Measurements from ENCODE around the gene ZNRF3.

Gene ZNRF3

DNA sequence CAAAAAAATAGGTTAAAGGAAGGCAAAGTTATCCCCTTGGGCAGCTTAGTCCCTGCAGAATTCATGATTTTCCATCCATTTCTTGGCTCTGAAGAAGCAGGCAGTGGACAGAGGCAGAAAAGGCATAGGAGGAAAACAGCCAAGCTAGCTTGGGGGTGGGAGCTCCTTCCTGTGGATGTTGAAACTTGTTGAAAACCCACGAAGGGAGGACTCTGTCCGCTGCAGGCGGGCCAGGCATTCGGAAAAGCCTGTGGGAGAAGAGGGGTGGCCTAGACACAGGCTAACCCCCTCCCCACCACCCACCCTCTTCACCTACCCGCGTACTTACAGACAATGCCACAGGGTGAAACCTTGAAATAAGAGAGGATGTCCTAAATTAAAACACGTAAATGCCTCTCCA lies 106.1 kb downstream of the ZNRF3 start:
- H3K9me3 ChIP-seq (ENCODE audit: control insufficient read depth in 1 of 2, low read length in 2 of 2) = peaks cover 0 to 4% of the 10 kb centered on the region in 2 donors
- H3K9ac ChIP-seq (ENCODE audit: low read depth in 1 of 2, low read length in 2 of 2) = no peak overlapping the region
- H3K36me3 ChIP-seq (ENCODE audit: control insufficient read depth in 1 of 2, insufficient read depth in 2 of 2, low read length in 2 of 2) = peaks cover 4 to 9% of the 10 kb centered on the region in 2 donors
- no peaks in the 10 kb centered on the region for H3K27me3 ChIP-seq (ENCODE audit: control insufficient read depth in 1 of 2, insufficient read depth in 2 of 2, low read length in 2 of 2)
- H3K4me1 ChIP-seq (ENCODE audit: control insufficient read depth in 1 of 2, insufficient read depth in 2 of 2, low read length in 2 of 2) = no peaks in the 10 kb centered on the region
- H3K4me3 ChIP-seq (ENCODE audit: low read depth in 1 of 2, low read length in 2 of 2) = no peak overlapping the region
- no peak overlapping the region for H3K27ac ChIP-seq (ENCODE audit: low read depth, low read length)

DNA sequence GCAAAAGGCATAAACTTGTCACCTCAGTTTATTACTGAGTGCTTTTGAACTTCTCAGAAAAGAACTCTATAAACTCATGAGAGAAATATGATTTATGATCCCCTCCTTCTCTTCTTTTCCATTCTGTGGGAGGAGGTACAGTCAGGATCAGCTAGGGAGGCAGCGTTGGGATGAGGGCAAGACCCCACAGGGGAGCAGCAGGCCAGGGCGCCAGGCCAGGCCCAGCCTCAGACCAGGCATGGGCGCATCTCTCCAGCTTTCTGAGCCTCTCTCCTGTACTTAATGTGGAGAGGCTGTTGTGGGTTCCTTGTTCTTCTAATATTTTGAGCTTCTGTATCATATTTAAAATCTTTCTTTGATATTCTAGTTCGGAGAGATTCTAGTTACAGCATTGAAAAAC lies 106.5 kb downstream of the ZNRF3 start:
- no peaks in the 10 kb centered on the region for H3K4me1 ChIP-seq (ENCODE audit: control insufficient read depth in 1 of 2, insufficient read depth in 2 of 2, low read length in 2 of 2)
- H3K27me3 ChIP-seq (ENCODE audit: control insufficient read depth in 1 of 2, insufficient read depth in 2 of 2, low read length in 2 of 2) = no peaks in the 10 kb centered on the region
- no peak overlapping the region for H3K27ac ChIP-seq (ENCODE audit: low read depth, low read length)
- H3K9me3 ChIP-seq (ENCODE audit: control insufficient read depth in 1 of 2, low read length in 2 of 2) = peaks cover 0 to 4% of the 10 kb centered on the region in 2 donors
- H3K36me3 ChIP-seq (ENCODE audit: control insufficient read depth in 1 of 2, insufficient read depth in 2 of 2, low read length in 2 of 2) = peaks cover 4 to 9% of the 10 kb centered on the region in 2 donors
- H3K4me3 ChIP-seq (ENCODE audit: low read depth in 1 of 2, low read length in 2 of 2) = no peak overlapping the region
- no peak overlapping the region for H3K9ac ChIP-seq (ENCODE audit: low read depth in 1 of 2, low read length in 2 of 2)

DNA sequence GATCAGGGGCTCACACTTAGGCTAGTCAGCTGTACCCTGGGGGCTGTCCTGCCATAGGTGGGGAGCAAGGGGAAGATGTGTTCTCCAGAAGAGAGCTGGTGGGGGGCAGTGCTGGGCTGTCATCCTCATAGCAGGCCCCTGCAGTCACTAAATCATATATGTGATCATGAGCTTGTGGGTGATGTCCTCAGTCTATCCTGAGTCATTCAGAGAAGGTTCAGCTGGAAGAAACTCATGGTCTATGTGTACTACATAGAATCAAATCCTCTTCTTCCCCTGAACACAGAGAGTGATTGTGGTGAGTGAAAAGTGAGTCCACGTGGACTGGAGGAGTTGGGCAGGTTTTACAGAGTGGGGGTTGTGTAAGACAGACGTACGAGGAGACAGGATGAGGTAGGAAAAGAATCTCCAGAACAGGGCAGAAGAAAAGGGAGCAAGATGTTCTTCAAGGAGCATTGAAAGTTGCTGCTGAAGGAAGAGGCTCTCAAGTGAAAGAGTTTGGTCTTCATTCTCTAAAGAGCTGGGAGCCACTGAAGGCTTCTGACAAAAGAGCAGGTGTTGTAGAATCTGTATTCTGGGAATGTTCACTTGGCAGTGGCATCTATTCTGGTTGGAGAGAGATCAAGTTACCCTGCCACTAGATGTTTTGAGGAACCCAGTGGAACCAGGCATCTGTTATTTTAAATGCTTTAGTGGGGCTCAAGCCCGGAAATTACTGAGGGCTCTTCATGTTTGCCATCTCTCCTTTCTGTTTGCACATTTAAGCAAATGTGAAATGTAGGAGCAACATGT lies 109.4 kb downstream of the ZNRF3 start:
- Histone ChIP-seq H3K9me3 (ENCODE audit: control insufficient read depth in 1 of 2, low read length in 2 of 2) (no peaks in the 10 kb centered on the region), H3K9ac (ENCODE audit: low read depth in 1 of 2, low read length in 2 of 2) (no peak overlapping the region), H3K4me1 (ENCODE audit: control insufficient read depth in 1 of 2, insufficient read depth in 2 of 2, low read length in 2 of 2) (no peaks in the 10 kb centered on the region), H3K27me3 (ENCODE audit: control insufficient read depth in 1 of 2, insufficient read depth in 2 of 2, low read length in 2 of 2) (no peaks in the 10 kb centered on the region), H3K4me3 (ENCODE audit: low read depth in 1 of 2, low read length in 2 of 2) (no peak overlapping the region), H3K27ac (ENCODE audit: low read depth, low read length) (no peak overlapping the region), H3K36me3 (ENCODE audit: control insufficient read depth in 1 of 2, insufficient read depth in 2 of 2, low read length in 2 of 2) (peaks cover 0 to 4% of the 10 kb centered on the region in 2 donors)

- H3K9me3 ChIP-seq (ENCODE audit: control insufficient read depth in 1 of 2, low read length in 2 of 2) = no peaks in the 10 kb centered on the region
These were observed 111.2 kb downstream of the ZNRF3 start for GRCh38 chr22:28994522-28994921.

GRCh38 chr22:28995551-28995950 lies 112.2 kb downstream of the ZNRF3 start:
- Histone ChIP-seq H3K9ac (ENCODE audit: low read depth in 1 of 2, low read length in 2 of 2) (no peak overlapping the region), H3K4me1 (ENCODE audit: control insufficient read depth in 1 of 2, insufficient read depth in 2 of 2, low read length in 2 of 2) (no peaks in the 10 kb centered on the region), H3K4me3 (ENCODE audit: low read depth in 1 of 2, low read length in 2 of 2) (no peak overlapping the region), H3K27ac (ENCODE audit: low read depth, low read length) (no peak overlapping the region), H3K36me3 (ENCODE audit: control insufficient read depth in 1 of 2, insufficient read depth in 2 of 2, low read length in 2 of 2) (peaks cover 0 to 3% of the 10 kb centered on the region in 2 donors), H3K27me3 (ENCODE audit: control insufficient read depth in 1 of 2, insufficient read depth in 2 of 2, low read length in 2 of 2) (no peaks in the 10 kb centered on the region), H3K9me3 (ENCODE audit: control insufficient read depth in 1 of 2, low read length in 2 of 2) (no peaks in the 10 kb centered on the region)

More at GRCh38 chr22:28994522-28994921, 111.2 kb downstream of the ZNRF3 start:
- no peaks in the 10 kb centered on the region for H3K27me3 ChIP-seq (ENCODE audit: control insufficient read depth in 1 of 2, insufficient read depth in 2 of 2, low read length in 2 of 2)
- H3K9ac ChIP-seq (ENCODE audit: low read depth in 1 of 2, low read length in 2 of 2) = no peak overlapping the region
- H3K27ac ChIP-seq (ENCODE audit: low read depth, low read length) = no peak overlapping the region
- peaks cover 0 to 4% of the 10 kb centered on the region in 2 donors for H3K36me3 ChIP-seq (ENCODE audit: control insufficient read depth in 1 of 2, insufficient read depth in 2 of 2, low read length in 2 of 2)
- no peaks in the 10 kb centered on the region for H3K4me1 ChIP-seq (ENCODE audit: control insufficient read depth in 1 of 2, insufficient read depth in 2 of 2, low read length in 2 of 2)
- H3K4me3 ChIP-seq (ENCODE audit: low read depth in 1 of 2, low read length in 2 of 2) = no peak overlapping the region

GRCh38 chr22:28997342-28997741 lies 114.0 kb downstream of the ZNRF3 start:
- H3K4me1 ChIP-seq (ENCODE audit: control insufficient read depth in 1 of 2, insufficient read depth in 2 of 2, low read length in 2 of 2) = no peaks in the 10 kb centered on the region
- H3K36me3 ChIP-seq (ENCODE audit: control insufficient read depth in 1 of 2, insufficient read depth in 2 of 2, low read length in 2 of 2) = no peaks in the 10 kb centered on the region
- H3K9ac ChIP-seq (ENCODE audit: low read depth in 1 of 2, low read length in 2 of 2) = no peak overlapping the region
- H3K4me3 ChIP-seq (ENCODE audit: low read depth in 1 of 2, low read length in 2 of 2) = no peak overlapping the region
- H3K9me3 ChIP-seq (ENCODE audit: control insufficient read depth in 1 of 2, low read length in 2 of 2) = no peaks in the 10 kb centered on the region
- H3K27ac ChIP-seq (ENCODE audit: low read depth, low read length) = no peak overlapping the region
- H3K27me3 ChIP-seq (ENCODE audit: control insufficient read depth in 1 of 2, insufficient read depth in 2 of 2, low read length in 2 of 2) = no peaks in the 10 kb centered on the region

DNA sequence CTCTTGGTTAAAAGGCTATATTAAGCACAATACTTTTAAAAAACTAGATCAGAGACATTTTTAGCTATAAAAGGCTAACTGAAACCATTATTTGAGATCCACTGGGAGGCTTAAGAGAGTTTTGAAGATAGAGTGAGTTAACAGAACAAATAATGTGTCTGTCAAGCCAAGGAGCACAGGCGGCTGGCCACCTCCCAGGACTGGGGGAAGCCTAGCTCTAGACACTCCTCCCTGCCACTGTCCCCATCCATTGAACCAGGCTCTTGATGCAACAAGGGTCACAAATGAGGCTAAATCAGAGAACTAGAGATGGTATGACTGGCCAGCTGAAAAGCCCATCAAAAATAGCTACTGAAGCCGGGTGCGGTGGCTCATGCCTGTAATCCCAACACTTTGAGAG lies 115.3 kb downstream of the ZNRF3 start:
- Histone ChIP-seq H3K9me3 (ENCODE audit: control insufficient read depth in 1 of 2, low read length in 2 of 2) (no peaks in the 10 kb centered on the region), H3K4me3 (ENCODE audit: low read depth in 1 of 2, low read length in 2 of 2) (no peak overlapping the region), H3K4me1 (ENCODE audit: control insufficient read depth in 1 of 2, insufficient read depth in 2 of 2, low read length in 2 of 2) (no peaks in the 10 kb centered on the region), H3K27me3 (ENCODE audit: control insufficient read depth in 1 of 2, insufficient read depth in 2 of 2, low read length in 2 of 2) (no peaks in the 10 kb centered on the region), H3K36me3 (ENCODE audit: control insufficient read depth in 1 of 2, insufficient read depth in 2 of 2, low read length in 2 of 2) (no peaks in the 10 kb centered on the region), H3K27ac (ENCODE audit: low read depth, low read length) (no peak overlapping the region), H3K9ac (ENCODE audit: low read depth in 1 of 2, low read length in 2 of 2) (no peak overlapping the region)

DNA sequence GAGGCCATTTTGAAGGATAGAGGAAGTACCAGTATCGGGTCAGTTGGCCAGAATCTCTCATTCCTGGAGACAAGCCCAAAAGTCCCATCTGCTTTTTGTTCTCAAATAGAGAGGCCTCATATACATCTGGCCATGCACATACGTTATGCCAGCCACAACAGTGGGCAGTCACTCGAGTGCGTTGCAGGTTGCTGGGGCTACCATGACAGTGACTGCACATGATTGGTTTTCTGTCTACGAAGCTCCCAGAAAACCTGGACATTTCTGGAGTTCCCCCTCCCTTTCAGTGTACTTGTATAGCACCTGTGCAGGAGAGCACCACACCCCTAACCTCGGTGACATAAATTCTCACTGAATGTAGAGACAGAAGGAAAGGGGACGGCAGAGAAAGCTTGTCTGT lies 116.1 kb downstream of the ZNRF3 start:
- no peak overlapping the region for H3K27ac ChIP-seq (ENCODE audit: low read depth, low read length)
- H3K9ac ChIP-seq (ENCODE audit: low read depth in 1 of 2, low read length in 2 of 2) = no peak overlapping the region
- no peaks in the 10 kb centered on the region for H3K9me3 ChIP-seq (ENCODE audit: control insufficient read depth in 1 of 2, low read length in 2 of 2)
- H3K4me3 ChIP-seq (ENCODE audit: low read depth in 1 of 2, low read length in 2 of 2) = no peak overlapping the region
- H3K36me3 ChIP-seq (ENCODE audit: control insufficient read depth in 1 of 2, insufficient read depth in 2 of 2, low read length in 2 of 2) = no peaks in the 10 kb centered on the region
- H3K27me3 ChIP-seq (ENCODE audit: control insufficient read depth in 1 of 2, insufficient read depth in 2 of 2, low read length in 2 of 2) = no peaks in the 10 kb centered on the region
- peaks cover 0 to 4% of the 10 kb centered on the region in 2 donors for H3K4me1 ChIP-seq (ENCODE audit: control insufficient read depth in 1 of 2, insufficient read depth in 2 of 2, low read length in 2 of 2)

- no peak overlapping the region for H3K27ac ChIP-seq (ENCODE audit: low read depth, low read length)
These were observed 116.7 kb downstream of the ZNRF3 start for GRCh38 chr22:28999919-29000556.

GRCh38 chr22:29000641-29001040 lies 117.3 kb downstream of the ZNRF3 start:
- Histone ChIP-seq H3K36me3 (ENCODE audit: control insufficient read depth in 1 of 2, insufficient read depth in 2 of 2, low read length in 2 of 2) (no peaks in the 10 kb centered on the region), H3K4me3 (ENCODE audit: low read depth in 1 of 2, low read length in 2 of 2) (no peak overlapping the region)

More at GRCh38 chr22:28999919-29000556, 116.7 kb downstream of the ZNRF3 start:
- Histone ChIP-seq H3K9me3 (ENCODE audit: control insufficient read depth in 1 of 2, low read length in 2 of 2) (no peaks in the 10 kb centered on the region), H3K4me3 (ENCODE audit: low read depth in 1 of 2, low read length in 2 of 2) (no peak overlapping the region), H3K27me3 (ENCODE audit: control insufficient read depth in 1 of 2, insufficient read depth in 2 of 2, low read length in 2 of 2) (no peaks in the 10 kb centered on the region), H3K36me3 (ENCODE audit: control insufficient read depth in 1 of 2, insufficient read depth in 2 of 2, low read length in 2 of 2) (no peaks in the 10 kb centered on the region), H3K9ac (ENCODE audit: low read depth in 1 of 2, low read length in 2 of 2) (no peak overlapping the region), H3K4me1 (ENCODE audit: control insufficient read depth in 1 of 2, insufficient read depth in 2 of 2, low read length in 2 of 2) (peaks cover 4 to 8% of the 10 kb centered on the region in 2 donors)

More at GRCh38 chr22:29000641-29001040, 117.3 kb downstream of the ZNRF3 start:
- H3K27me3 ChIP-seq (ENCODE audit: control insufficient read depth in 1 of 2, insufficient read depth in 2 of 2, low read length in 2 of 2) = no peaks in the 10 kb centered on the region
- peaks cover 10 to 14% of the 10 kb centered on the region in 2 donors for H3K4me1 ChIP-seq (ENCODE audit: control insufficient read depth in 1 of 2, insufficient read depth in 2 of 2, low read length in 2 of 2)
- H3K9me3 ChIP-seq (ENCODE audit: control insufficient read depth in 1 of 2, low read length in 2 of 2) = no peaks in the 10 kb centered on the region
- no peak overlapping the region for H3K27ac ChIP-seq (ENCODE audit: low read depth, low read length)
- no peak overlapping the region for H3K9ac ChIP-seq (ENCODE audit: low read depth in 1 of 2, low read length in 2 of 2)

Measured in duodenal mucosa (tissue), 2 donors.